Activated CD4-positive, alpha-beta T cell treated with anti-CD3 and anti-CD28 coated beads, Interleukin-10, Interleukin-2, amounts not matched to agents 100 ng/mL and 50 ng/mL, durations not matched to agents 16 hours and 8 hours (primary cell): ENCODE results near the gene SPRYD4.
A peak's percentile ranks its signal among the peaks of the same experiment; 100 is the strongest.
"Not testable (repeated sequence)": the region's sequence is repeated elsewhere in the genome, so short reads cannot be mapped to it uniquely, and the experiment has no call there.

ENCODE experiments used
- DNase-seq: peaks from one replicate; pipeline ENCODE4 v3.0.0-alpha.2; 2020

Gene SPRYD4

DNA sequence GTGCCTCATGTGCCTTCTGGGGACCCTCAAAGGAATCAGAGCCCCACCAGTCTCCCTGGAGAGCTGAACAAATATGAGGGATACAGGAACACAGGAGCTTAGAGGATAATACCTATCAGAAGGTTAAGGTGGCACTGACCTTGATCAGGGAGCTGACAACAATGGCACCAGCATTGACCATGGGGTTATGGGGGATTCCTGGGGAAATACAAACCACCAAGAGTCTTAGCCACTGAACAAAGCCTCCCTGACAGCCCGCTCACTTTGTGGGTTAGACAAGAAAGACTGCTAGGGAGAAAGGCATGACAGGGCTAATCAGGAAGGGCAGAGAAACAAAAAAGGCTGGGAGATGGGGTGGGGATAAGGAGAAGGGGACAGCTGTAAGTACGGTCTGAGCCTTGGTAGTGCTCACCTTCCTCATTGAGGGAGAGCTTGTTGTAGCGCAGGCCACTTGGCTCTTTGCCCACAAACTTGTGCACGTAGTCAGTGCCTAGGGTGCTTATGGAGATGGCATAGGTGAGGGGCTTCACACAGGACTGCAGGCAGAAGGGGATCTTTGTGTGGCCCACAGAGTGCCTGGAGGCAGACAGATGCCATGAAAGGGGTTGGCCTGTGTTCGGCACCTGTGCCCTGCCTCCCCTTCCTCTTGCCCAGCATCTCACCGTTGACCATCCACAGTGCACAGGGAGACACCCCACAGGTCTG, 9.3 kb downstream of the SPRYD4 start:
- no peak for DNase-seq

DNA sequence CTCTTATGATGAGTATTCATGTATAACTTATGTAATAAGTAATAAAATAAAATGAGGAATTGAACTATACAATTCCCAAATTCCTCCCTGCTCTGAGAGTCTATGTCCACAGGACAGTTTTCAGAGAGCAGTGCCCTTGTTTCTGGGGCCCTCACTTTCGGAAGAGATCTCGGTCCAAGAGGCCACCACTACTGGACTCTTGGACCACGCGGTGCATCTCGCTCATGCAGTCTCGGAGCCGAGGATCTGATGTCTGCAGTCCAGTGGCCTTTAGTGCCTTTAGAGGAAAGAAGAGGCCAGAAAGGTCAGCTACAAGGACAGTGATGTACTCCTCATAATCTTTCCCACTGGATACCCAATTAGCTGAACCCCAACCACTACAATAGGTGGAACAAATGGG, 11.2 kb downstream of the SPRYD4 start:
- no peak for DNase-seq

DNA sequence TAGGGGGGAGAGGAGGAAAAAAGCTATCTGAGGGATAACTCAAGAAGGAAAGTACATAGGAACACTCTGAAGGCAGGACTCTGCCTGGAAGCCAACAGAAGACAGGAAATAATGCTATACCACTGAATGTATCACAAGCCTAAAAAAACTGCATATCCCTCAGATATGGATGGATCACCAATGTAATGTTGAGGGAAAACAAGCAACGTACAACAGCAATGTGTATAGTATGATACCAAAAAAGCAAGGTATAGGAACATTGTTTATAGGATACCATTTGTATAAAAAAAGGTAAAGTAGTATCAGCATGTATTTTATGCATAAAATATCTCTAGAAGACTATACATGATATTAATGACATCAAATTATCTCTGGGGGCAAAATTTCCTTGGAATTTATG, 16.2 kb downstream of the SPRYD4 start:
- no peak for DNase-seq

GRCh38 chr12:56486694-56487093, 18.3 kb downstream of the SPRYD4 start:
- no peak for DNase-seq

GRCh38 chr12:56487448-56488040, 19.2 kb downstream of the SPRYD4 start:
- no peak for DNase-seq

DNA sequence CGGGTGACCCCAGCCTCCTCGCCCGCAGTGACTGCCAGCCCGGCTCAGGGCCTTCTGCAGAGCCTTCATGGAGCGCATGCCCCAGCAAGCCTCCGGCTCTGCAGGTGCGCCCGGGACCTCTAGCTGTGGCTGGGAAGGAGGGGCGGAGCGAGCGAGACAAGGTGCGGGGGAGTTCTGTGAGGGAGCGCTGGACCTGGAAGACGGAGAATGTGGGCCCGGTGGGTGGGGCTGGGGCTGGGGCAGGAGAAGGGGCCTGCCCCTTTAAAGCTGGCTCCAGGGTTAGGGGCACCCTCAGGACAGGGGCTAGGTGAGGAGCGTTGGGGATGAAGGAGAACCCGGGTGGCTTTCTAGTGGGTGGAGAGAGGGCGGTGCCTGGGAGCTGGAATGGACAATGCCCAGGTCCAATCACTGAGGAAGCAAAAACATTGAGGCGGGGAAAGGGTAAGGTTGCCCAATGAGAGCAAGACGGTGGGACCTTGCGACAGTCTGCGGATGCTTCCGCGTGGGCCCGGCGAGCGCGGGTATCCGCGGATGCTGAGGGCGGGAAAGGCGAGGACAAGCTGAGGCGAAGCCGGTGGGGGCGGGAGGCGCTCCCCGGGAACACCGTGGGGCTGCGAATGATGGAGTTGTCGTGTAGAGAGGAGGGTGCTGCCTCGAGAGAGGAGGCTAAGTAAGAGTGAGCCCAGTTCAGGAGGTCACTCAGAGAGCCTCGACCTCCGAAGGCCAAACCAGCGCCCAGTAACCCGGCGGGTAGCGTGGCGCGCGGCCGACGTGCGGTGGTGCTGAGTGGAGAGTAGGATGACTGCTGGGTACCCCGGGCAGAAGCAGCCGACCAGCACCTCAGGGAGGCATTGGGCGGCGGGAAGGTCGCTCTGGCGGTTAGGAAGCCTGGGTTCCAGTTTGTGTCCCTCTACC, 19.9 kb downstream of the SPRYD4 start, which contains the start of gene GLS2:
Gene GLS2 (minus strand): TSS at position 121 of the 915 bp plus-strand sequence. CDS start 43 bp downstream, at position 78.
- DNase-seq, result peak; percentile 58

GRCh38 chr12:56490360-56490759, 22.0 kb downstream of the SPRYD4 start:
- DNase-seq, result no peak

GRCh38 chr12:56493409-56494105, 25.2 kb downstream of the SPRYD4 start:
- DNase-seq, result not testable (repeated sequence)

DNA sequence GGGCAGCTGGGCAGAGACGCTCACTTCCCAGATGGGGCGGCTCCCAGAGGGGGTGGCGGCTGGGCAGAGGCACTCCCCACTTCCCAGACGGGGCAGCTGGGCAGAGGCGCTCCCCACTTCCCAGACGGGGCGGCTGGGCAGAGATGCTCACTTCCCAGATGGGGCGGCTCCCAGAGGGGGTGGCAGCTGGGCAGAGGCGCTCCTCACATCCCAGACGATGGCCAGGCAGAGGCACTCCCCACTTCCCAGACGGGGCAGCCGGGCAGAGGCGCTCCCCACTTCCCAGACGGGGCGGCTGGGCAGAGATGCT, 25.7 kb downstream of the SPRYD4 start:
- DNase-seq, result not testable (repeated sequence)

DNA sequence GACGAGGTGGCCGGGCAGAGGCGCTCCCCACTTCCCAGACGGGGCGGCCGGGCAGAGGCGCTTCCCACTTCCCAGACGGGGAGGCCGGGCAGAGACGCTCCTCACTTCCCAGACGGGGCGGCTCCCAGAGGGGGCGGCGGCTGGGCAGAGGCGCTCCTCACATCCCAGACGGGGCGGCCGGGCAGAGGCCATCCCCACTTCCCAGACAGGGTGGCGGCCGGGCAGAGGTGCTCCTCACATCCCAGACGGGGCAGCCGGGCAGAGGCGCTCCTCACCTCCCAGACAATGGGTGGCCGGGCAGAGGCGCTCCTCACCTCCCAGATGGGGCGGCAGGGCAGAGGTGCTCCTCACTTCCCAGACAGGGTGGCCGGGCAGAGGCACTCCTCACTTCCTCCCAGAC, 26.1 kb downstream of the SPRYD4 start:
- DNase-seq, result not testable (repeated sequence)

GRCh38 chr12:56496704-56497103, 28.3 kb downstream of the SPRYD4 start:
- peak; percentile 52 for DNase-seq

GRCh38 chr12:56498126-56498902, 29.9 kb downstream of the SPRYD4 start:
- DNase-seq, result not testable (repeated sequence)

- DNase-seq, result not testable (repeated sequence)
These were observed 31.1 kb downstream of the SPRYD4 start for GRCh38 chr12:56499452-56499851.

GRCh38 chr12:56499879-56500278, 31.5 kb downstream of the SPRYD4 start:
- not testable (repeated sequence) for DNase-seq

- no peak for DNase-seq
These were observed 42.4 kb downstream of the SPRYD4 start for GRCh38 chr12:56510786-56511185.

DNA sequence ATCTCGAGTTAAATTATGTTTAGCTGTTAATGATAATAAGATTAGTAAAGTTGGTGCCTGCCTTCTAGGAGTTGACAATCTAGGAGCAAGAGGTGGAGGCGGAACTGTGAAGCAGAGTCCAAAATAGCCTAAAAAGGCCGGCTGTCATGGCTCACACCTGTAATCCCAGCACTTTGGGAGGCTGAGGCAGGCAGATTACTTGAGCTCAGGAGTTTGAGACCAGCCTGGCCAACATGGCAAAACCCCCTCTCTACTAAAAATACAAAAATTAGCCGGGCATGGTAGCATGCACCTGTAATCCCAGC, 45.6 kb downstream of the SPRYD4 start:
- not testable (repeated sequence) for DNase-seq

- no peak for DNase-seq
These were observed 49.5 kb downstream of the SPRYD4 start for GRCh38 chr12:56517854-56518253.

GRCh38 chr12:56518570-56518969, 50.2 kb downstream of the SPRYD4 start:
- DNase-seq, result no peak

DNA sequence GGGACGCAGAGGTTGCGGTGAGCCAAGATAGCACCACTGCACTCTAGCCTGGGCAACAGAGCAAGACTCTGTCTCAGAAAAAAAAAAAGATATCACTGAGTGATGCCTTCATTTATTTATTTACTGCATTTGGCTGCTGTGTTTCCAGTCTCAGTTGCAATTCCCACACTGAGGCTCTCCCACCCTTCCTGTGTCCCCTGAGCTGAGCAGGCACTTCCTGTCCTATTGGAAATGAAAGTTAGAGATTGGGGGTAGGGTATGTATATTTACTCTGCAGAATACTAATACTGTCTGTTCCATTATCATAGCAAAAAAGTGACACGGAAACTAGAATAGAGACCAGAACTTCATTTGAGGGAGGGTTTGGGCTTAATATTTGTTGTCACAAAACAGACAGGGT, 51.7 kb downstream of the SPRYD4 start:
- DNase-seq, result no peak

- no peak for DNase-seq
These were observed 52.1 kb downstream of the SPRYD4 start for GRCh38 chr12:56520506-56520905.

GRCh38 chr12:56521209-56521589, 52.8 kb downstream of the SPRYD4 start:
- DNase-seq, result no peak

DNA sequence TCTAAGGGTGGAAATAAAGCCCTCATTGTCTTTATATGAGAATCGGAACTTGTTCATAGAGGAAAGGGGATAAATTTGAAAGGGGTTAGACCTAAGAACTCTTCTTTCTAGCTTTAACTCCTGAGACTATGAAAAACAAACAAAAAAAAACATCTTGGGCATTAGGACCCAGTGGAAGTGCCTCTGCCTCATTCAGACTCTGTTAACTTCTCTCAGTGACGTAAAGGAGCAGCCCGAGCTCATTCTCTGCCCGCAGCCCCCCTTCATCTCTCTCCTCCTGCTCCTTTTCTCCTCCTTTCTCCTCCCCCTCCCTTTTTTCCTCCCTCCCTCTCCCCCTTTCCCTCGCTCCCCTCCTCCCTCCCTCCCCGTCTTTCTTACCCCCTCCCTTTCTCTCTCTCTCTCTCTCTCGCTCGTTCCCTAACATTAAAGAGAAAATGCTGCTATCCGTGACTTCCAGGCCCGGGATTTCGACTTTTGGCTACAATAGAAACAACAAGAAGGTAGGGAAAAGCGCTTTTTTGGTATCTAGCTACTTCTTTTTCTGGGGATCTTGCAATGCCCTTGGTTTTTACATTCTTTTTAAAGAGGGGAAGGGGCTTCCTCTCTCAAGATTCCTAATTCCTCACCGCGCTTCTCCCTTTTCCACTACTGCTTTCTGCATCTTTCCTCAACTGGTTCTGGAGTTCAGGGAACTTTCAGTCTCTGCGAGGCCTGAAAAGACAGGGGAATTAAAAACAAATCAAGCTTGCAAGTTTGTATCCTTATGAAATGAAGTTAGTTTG, 53.4 kb downstream of the SPRYD4 start, which contains the start of gene RBMS2:
Gene RBMS2 (plus strand): TSS at position 231 of the 782 bp plus-strand sequence. CDS start 204 bp downstream, at position 435.
- peak; percentile 36 for DNase-seq
